LoVo (cell line): Measurements from ENCODE around the gene FOXK1.

Experiments used
- DNase-seq: peaks from one replicate; pipeline ENCODE4 v3.0.0-alpha.2; 2016; ENCODE audit warnings: low spot score

FOXK1 gene

DNA sequence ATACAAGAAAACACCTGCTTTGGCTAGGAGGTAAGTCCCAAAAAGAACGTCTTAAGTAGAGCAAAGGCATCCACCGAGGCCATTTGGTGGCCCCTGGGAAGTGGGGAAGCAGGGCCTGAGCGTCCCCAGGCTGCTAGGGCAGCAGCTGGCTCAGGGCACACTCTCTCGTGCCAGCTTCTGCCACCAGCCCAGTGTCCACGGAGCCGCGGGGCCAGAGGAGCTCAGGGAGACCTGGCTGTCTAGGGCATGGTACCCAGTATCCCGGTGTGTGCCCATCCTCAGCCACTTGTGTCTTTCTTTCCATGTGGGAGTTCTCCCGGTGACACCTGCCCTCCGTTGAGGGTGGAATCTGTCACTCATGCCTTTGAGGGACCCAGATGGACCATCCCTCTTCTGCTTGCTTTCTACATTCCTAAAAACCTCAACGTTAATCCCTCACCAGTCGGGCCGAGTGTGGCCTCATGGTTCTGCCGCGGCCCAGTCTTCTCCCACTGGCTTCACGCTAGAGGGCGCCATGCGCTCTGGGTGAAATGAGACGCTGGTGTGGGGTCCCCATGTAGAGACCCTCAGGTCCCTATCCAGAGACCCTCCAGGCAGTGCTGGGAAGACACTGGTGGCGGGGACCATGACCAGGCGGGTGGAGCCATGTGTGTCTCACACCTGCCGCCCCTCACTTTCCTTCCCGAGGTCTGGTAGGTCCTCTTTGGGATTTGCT lies 83.8 kb downstream of the FOXK1 start:
- DNase-seq = no peak

DNA sequence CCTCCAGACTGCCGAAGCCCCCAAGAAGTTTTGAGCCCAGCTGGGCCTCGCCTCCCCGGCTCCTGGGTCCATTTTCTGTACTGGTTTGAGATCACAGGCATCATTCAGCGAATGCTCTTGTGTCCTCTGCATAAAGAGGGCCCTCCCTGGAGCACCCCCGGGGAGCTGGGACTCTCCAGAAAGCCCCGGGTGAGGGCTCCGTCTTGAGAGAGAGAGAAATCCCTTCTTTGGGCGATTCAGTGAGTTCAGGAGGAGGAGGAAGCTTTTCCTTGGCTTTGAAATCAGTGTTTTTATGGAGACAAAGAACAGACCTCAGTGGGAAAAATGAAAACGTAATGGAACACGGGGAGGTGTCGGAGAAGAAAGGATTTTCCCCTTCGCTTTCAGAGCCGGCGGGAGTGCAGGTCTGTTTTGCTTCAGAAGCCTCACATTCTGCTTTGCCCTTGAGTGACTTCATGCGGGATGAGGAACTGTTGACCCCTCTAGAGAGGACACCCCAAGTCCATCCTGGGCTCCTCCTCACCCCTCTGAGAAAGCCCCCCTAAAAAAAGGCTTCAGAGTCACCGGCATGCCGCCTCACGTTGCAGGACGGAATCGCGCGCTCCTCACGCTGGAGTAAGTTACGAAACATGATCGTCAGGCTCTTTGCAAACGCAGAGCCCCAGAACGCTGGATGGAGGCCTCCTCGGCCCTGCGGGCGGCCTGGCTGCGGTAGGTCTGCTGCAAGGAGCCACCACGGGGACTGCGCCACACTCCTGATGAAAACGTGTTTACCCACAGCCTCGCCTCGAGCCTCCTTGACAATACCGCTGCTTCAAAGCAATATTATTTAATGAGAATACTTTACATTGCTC lies 84.8 kb downstream of the FOXK1 start:
- DNase-seq = no peak

DNA sequence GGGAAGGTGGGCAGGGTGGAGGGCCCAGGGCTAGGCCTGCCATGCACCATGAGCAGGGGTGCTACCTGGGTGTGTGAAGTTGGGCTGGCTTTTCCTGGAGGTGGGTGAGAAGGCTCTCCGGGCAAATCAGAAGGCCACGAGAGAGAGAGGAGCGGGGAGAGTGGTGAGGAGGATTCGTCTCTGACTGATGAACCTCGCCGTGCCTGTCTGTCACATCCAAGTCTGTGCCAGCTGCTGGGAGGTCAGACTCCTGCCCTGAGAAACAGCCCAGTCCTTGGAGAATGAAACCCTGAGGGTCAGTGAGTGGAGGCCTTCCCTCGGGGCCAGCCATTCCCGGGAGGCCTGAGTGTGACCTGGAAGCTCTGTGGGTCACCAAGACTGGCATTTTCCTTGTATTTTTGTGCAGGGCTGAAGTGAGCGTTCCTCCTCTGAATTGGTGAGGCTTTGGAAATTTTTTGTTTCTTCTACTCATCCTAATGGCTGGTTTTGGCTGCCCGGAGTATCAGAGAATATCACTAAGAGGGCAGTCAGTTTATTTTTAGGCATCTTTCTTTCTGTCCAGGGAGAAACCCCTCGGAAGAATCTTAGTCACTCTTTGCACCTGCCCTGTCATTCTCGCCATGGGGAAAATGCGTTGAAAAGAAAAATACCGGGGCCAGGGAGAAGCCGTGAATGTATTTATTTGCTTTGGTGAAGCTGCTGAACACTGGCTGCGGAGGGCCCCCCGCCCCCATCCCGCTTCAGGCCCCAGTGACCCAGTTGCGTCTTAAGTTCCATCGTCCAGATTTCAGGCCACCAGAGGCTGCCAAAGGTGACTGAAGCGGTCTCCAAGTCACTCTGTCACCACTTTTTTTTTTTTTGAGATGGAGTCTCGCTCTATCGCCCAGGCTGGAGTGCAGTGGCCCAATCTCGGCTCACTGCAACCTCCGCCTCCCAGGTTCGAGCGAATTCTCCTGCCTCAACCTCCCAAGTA lies 86.8 kb downstream of the FOXK1 start:
- DNase-seq = no peak

DNA sequence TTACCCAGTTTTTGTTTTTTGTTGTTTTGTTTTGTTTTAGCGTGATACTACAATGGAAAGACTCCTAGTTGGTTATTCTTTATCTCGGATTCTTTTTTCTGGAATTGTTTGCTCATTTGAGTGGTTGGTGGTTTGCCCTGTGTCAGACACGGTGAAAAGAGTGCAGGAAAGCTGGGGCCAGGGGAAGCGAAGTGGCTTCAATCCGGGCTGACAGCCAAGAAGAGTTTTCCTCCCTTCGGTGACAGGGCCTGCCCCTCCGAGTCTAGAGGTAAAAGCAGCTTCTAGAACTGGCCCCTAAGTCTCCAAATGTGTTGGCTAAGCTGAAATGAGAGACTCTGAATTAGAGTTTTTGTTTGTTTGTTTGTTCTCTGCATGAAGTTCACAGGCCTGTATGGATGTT lies 87.7 kb downstream of the FOXK1 start:
- no peak for DNase-seq

DNA sequence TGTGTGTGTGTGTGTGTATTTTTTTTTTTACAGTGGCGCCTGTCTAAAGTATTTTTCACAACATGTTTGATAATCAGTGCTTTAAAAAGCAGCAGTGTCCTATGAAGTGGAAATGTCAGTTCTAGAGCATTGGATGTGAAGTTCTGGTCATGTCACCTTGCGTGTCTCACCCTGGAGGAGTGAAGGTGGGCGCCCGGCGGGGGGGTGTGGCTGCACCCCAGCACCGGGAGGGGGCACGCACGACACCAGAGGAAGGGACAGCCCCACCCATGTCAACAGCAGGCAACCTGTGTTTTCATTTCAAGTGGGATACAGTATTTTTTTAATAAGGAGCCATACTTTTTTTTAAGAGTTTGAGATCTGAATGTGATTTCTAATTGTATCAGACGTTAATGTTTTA lies 88.8 kb downstream of the FOXK1 start:
- no peak for DNase-seq

DNA sequence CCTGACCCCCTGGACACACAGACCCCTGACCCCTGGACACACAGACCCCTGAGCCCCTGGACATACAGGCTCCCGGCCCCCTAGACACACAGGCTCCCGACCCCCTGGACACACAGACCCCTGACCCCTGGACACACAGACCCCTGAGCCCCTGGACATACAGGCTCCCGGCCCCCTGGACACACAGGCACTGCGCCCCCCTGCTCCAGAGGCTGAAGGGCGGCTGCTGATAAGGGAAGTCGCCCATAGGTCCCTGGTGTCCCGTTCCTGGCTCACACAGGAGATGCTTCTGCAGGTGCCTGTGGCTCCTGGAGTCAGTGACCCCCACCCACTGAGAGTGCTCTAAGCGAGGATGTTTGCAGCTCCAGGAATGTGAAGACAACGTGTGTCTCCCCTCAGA lies 89.6 kb downstream of the FOXK1 start:
- DNase-seq = no peak

DNA sequence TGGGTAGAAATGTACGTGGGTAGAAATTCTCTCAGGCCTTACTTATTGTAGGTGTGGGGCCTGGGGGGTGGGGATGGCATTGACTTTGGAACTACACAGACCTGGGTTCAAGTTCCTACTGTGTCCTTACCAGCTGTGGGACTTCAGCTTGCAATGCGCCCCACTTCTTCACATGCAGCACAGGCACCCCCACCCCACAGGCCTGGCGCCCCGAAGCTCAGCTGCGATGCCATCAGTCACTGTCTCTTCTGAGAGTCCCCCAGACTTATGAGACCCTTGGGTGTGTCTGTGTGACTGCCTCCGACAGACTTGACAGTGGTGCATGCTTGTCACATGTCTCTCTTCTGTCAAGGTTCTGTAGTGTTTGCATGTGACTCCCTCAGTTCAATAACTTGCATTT lies 90.2 kb downstream of the FOXK1 start:
- no peak for DNase-seq

DNA sequence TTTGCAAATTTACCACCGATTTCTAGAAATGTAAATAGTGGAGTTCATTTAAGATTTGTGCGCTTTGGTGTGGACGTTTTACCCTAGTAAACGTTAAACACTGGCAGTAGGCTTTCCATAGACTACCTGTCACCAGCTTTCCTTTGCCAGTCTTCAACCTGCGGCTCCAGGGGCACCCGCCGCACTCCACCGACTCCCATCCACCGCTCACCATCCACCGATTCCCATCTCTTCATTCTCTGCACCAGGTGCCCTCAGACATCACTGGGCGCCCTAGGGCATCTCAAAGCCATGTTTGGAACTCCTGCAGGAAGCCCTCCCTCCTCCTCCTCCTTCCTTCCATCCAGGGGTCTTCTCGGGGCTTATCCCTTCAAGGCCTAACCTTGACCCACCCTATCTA lies 91.9 kb downstream of the FOXK1 start:
- no peak for DNase-seq

DNA sequence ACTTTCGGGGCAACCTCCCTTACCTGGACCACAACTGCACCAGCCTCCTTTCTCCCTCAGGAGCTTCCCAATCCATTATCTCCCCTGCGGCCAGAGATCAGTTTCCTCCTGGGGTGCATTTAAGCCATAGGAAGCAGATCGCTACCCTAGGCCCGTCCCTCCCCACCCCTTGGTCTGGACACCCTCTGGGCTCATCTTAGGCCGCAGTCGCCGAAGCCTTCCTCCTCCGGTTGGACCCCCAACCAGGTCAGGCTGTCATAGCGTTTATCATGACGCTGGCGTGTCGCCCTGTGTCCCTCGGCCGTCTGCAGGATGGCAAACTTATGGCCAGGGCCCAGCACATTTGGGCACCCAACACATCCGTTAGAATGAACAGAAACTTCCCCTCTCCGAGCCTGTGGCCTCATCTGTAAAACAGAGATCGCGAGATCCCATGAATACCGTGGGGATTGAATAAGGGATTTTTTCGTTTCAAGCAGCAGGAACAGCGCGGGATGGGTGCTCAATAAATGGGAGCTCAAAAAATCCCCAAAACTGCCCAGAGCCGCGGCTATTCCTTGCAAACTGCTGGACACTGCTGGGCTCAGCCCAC lies 92.7 kb downstream of the FOXK1 start:
- DNase-seq = peak; percentile 63

DNA sequence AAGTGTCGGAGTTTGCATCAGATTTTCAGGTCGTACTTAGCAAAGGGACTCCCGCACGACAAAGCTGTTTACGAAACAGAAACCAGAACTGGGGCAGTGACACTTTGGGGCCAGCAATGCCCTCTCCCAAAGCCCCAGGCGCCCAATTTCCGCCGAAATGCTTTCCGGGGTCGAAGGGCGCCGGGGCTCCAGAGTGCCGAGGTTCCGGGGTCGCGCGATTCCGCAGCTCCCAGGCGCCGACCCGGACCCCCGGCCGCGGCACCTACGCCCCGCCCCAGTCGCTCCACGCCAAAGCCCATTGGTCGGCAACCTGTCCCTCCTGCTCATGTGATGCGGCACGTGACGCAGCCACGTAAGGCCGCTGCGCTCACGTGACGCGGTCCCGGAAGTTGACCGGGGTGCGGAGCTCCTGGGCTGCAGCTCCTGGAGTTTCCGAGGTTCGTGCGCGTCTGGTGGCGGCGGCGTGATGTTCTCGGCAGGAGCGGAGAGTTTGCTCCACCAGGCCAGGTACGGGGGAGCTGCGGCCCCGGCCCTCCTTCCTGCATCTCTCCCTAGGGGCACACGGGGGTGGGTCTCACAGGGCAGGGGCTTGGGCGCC lies 93.3 kb downstream of the FOXK1 start, which contains the start of gene AP5Z1:
AP5Z1 (plus strand) TSS at position 374 of the 598 bp plus-strand sequence; CDS start at position 467, 93 bp downstream.
- DNase-seq = peak; percentile 98

DNA sequence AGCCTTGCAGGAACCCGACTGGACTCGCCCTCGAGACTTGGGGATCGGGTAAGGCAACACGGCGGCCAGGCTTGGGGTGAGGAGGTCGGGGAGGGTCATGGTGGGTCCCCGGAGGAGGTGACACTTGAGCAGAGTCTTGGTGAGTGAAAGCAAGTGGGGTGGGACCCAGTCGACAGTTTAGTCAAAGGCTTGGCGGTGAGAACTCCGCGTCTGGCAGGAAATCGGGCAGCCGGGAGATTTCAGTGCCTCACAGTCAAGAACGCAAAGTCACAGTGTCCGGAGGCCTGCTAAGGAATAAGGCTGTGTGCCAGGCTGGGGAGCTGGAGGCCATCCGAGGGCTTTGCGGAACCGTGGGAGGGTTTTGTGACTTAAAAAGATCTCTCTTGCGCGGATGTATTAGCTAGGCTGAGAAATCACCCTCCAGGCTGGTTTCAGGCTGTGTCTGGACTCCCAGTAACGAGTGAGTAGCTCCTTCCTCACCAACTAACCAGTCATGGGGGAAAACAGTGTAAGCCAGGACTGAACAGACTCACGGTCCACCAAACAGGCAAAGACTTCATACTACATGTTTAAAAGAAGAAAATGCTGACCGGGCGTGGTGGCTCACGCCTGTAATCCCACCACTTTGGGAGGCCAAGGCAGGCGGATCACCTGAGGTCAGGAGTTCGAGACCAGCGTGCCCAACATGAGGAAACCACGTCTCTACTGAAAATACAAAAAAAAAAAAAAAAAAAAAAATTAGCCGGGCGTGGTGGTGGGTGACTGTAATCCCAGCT lies 93.9 kb downstream of the FOXK1 start:
- DNase-seq = no peak

DNA sequence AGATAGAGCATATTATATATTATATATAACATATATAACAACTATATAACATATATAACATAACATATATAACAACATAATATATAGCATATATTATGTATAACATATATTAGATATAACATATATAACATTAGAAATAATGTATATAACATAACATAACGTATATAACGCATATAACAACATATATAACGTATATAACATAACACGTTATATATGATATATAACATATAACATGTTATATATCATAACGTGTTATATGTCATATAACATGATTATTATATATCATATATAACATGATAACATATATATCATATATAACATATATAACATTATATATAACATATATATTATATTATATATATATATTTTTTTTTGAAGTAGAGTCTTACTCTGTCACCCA lies 97.0 kb downstream of the FOXK1 start:
- DNase-seq = no peak

DNA sequence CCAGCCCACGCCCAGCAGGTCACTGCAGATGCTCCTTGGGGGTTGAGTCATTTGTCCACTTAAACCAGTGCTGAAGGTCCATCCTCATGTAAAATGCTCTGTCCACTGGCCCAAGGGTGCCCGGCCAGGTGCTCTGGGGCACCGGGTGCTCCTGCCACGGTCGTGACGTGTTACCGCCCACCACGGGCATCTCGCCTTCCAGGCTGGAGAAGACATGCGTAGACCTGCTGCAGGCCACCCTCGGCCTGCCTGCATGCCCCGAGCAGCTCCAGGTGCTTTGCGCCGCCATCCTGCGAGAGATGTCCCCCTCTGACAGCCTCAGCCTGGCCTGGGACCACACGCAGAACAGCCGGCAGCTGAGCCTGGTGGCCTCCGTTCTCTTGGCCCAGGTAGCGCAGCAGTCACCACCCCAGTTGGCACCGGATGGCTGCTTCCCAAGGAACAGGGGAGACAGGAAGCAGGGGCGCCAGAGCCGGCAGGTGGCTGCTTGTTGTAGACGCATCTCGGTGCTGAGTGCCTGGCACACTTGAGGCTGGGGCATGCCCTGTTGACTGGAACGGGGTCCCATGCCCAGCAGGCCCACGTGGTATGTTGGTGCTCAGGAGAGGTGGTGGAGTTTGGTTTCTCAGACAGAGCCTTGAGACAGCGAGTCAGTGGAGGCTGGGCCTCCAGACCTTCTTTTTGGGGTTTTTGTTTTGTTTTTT lies 99.4 kb downstream of the FOXK1 start:
- no peak for DNase-seq

DNA sequence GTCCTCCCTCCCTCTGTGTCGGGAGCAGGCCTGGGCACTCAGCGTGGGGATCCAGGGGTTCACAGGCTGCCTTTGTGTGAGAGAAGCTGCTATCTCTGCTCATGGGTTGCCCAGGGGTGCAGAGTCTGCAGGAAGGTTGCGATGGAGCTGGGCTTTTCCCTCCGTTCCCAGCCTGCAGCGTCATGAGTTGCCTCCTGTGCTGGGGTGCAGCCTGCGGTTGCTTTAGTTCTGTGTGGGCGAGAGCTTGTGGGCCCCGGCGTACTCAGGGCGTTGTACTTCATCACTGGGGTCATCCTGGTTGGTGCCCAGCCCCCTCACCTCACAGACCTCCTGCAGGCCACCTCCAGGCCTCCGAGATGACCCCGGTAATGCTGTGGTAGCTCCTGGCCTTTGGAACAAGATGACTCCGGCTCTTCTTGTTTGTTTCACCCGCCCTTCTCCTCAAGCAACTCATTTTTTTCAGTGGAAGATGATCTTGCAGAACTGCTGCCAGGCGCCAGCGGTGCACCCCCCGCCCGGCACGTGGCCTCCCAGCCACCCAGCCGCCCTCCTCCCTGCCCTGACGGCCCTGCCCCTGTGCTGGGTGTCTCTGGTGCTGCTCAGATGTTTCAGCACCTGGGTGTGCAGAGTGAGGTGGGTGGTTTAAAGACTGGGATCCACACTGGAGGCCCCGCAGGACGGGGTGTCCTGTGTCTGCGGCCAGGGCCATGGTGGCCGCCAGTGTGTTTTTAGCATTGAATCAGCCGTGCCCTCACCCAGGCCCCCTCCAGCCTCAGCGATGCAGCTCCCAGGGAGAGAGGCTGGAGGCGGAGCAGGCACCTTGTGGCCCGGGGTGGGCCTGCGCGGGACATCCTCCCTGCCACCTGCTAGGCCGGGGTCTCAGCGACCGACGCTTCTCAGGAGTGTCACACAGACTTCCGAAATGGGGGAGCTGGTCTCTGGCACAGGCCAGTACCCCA lies 100.5 kb downstream of the FOXK1 start:
- DNase-seq = no peak

DNA sequence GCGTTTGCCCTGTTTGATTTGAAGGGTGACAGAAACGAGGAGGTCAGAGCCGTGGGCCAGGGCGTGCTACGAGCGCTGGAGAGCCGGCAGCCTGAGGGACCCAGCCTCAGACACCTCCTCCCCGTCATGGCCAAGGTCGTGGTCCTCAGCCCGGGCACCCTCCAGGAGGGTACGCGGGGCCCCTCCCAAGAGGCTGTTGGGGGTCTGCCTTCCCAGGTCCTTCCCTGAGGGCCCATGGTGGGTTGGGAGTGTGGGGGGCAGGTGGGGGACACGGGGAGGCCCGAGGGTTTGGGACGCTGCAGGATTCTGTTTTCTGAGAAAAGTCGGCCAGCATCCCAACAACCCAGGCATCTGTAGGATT lies 101.2 kb downstream of the FOXK1 start:
- DNase-seq = no peak

DNA sequence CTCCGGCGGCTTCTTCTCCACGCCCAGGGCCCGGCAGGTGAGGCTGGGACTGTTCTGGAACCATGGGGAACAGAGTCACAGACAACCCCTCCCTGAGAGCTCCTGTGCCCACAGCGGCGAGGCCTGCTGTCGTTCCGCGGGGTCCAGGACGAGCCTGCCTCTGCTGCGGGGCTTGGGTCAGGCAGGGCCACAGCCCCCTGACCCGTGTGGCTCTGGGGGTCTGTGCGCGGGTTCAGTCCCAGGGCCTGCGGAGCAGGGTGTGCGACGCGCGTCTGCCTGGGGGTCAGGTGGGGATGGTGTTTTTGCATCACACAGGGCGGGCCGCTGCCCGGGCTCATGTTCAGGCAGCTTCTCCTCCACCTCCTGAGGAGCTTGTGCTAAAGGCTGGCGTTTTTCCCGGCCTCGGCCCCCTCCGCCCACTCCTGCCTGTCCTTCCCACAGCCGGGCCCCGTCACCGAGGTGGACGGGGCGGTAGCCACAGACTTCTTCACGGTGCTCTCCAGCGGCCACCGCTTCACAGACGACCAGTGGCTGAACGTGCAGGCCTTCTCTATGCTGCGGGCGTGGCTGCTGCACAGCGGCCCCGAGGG lies 101.8 kb downstream of the FOXK1 start:
- DNase-seq = no peak

DNA sequence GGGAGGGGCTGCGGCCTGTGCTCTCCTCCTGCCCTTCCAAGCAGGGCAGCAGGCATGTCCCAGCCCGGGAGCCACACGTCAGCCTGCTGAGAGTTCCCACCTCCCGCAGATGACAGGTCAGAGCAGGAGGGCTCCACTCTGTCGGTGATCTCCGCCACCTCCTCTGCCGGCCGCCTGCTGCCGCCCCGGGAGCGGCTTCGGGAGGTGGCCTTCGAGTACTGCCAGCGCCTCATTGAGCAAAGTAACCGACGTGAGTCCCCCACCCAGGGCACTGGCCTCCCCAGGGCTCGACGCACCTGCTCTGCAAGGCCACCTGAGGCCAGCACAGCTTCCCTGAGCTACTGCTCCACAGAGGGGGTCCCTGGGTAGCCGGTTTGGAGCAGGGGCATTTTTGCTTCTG lies 102.7 kb downstream of the FOXK1 start:
- no peak for DNase-seq

DNA sequence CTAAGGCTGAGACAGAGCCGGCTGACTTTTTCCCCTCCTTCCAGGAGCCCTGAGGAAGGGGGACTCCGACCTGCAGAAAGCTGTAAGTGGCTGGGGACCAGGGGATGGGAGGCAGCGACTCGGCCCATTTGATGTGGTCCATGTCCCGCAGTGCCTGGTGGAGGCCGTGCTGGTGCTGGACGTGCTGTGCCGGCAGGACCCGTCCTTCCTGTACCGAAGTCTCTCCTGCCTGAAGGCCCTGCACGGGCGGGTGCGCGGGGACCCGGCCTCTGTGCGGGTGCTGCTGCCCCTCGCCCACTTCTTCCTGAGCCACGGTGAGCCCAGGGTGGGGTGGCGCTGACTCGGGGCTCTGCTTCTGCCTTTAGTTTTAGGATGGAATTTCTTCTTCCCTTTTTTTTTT lies 103.3 kb downstream of the FOXK1 start:
- no peak for DNase-seq

DNA sequence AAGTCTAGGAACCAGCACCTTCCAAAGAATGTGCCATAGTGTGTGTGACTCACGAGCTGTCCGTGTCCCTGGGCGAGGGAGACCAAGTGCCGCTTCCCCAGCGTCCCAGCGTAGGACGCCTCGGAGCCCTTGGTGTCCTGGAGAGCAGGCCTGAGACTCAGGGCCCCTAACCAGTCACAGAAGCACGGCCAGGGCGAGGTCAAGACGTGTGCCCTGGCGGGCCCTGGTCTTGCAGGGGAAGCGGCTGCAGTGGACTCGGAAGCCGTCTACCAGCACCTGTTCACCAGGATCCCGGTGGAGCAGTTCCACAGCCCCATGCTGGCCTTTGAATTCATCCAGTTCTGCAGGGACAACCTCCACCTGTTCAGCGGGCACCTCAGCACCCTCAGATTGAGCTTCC lies 103.9 kb downstream of the FOXK1 start:
- DNase-seq = no peak
